ENCODE data around the gene NECAP2.

- TF ChIP-seq, protein P1, sequence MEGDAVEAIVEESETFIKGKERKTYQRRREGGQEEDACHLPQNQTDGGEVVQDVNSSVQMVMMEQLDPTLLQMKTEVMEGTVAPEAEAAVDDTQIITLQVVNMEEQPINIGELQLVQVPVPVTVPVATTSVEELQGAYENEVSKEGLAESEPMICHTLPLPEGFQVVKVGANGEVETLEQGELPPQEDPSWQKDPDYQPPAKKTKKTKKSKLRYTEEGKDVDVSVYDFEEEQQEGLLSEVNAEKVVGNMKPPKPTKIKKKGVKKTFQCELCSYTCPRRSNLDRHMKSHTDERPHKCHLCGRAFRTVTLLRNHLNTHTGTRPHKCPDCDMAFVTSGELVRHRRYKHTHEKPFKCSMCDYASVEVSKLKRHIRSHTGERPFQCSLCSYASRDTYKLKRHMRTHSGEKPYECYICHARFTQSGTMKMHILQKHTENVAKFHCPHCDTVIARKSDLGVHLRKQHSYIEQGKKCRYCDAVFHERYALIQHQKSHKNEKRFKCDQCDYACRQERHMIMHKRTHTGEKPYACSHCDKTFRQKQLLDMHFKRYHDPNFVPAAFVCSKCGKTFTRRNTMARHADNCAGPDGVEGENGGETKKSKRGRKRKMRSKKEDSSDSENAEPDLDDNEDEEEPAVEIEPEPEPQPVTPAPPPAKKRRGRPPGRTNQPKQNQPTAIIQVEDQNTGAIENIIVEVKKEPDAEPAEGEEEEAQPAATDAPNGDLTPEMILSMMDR (IDR thresholded peaks at IDR 0.05; ENCODE audit: insufficient read depth, low read length) = no peak
- TF ChIP-seq, protein P2, sequence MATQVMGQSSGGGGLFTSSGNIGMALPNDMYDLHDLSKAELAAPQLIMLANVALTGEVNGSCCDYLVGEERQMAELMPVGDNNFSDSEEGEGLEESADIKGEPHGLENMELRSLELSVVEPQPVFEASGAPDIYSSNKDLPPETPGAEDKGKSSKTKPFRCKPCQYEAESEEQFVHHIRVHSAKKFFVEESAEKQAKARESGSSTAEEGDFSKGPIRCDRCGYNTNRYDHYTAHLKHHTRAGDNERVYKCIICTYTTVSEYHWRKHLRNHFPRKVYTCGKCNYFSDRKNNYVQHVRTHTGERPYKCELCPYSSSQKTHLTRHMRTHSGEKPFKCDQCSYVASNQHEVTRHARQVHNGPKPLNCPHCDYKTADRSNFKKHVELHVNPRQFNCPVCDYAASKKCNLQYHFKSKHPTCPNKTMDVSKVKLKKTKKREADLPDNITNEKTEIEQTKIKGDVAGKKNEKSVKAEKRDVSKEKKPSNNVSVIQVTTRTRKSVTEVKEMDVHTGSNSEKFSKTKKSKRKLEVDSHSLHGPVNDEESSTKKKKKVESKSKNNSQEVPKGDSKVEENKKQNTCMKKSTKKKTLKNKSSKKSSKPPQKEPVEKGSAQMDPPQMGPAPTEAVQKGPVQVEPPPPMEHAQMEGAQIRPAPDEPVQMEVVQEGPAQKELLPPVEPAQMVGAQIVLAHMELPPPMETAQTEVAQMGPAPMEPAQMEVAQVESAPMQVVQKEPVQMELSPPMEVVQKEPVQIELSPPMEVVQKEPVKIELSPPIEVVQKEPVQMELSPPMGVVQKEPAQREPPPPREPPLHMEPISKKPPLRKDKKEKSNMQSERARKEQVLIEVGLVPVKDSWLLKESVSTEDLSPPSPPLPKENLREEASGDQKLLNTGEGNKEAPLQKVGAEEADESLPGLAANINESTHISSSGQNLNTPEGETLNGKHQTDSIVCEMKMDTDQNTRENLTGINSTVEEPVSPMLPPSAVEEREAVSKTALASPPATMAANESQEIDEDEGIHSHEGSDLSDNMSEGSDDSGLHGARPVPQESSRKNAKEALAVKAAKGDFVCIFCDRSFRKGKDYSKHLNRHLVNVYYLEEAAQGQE (IDR thresholded peaks at IDR 0.05; ENCODE audit: insufficient replicate concordance, low read depth) = no peak
Measured at GRCh38 chr1:16436946-16437474, 3.5 kb upstream of the NECAP2 start, which contains the start of gene SPATA21.
